ENCODE results near the gene SUDS3.
"Not testable (repeated sequence)": the region's sequence is repeated elsewhere in the genome, so short reads cannot be mapped to it uniquely, and the experiment has no call there.

Gene SUDS3

DNA sequence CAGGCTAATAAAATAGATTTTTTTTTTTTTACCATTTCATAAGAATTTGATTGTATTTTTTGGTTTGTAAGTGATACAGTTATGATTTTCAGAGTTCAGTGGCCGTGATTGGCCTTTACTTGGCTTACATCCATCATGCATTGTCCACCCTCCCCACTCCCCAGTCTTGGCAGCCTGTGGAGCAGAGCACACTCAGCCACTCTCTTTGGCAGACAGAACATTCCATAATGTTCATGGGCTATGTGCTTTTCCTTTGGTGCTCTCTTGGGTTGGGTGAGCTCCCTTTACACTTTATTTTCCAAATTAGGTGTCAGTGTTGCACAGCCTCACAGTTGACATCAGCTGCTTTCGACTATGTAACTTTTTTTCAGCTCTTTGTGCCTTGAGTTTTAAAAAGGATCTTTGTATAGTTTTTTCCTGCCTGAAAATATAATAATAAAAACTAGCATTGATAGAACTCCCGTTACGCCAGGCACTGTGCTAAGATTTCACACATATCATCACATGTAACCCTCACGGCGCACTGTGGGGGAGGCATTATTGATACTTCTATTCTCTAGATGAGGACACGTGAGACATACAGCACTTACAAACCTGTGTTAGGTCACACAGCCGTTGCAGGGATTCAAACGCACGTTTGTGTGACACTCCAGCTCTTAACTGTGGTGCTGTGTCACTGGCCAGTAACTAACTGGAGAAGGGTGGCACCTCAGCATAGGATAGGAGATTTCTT lies 21.5 kb downstream of the SUDS3 start:
- no peak for DNase-seq (ENCODE audit: low read depth, low spot score)

DNA sequence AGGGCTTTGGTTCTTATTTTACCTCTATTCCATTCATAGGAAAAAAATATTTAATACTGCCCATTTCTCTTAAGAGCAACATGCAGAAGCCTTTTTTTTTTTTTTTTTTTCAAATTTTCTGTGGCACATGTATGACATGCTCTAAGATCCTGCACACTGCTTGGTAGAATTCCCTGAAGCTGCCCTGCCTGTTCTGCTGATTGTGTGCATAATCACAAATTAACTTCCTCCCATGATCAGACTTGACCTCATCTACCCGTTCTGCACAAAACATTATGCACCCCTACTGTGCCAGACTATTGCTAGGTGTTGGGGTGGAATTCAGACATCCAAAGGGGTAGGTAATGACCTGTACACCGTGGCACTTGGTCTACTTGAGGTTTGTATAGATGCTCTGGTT lies 22.2 kb downstream of the SUDS3 start:
- DNase-seq (ENCODE audit: low read depth, low spot score), result no peak

GRCh38 chr12:118398940-118399339 lies 22.6 kb downstream of the SUDS3 start:
- DNase-seq (ENCODE audit: low read depth, low spot score), result no peak

- DNase-seq (ENCODE audit: low read depth, low spot score), result no peak
These were observed 25.9 kb downstream of the SUDS3 start for GRCh38 chr12:118402251-118402650.

DNA sequence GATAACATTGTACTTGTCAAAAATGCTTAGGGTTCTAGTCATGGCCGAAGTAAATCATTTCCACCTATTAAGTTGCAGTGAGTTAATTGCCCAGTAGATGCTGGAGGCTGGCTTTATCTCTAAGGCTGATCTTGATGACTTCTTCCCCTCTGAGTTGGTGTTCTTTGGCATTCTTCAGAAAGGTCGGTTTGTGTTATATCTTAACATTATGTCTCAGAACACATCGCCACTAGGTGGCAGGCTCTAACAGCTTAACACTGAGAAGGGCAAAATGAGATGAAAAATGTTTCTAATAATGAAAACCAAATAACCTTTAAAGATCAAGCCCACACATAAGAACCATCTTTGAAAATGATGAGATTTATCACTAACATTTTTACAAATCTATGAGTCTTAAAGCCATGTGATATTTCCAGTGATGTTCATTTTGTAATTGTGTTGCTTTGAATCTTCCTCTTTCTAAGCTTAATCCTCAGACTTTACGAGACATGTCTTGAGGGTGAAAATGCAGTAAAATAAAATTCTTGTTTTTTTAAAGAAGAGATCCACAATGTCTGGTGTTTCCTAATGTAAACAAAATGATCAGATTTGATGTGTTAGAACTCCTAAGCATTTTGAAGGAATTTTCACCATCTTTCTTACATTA lies 28.6 kb downstream of the SUDS3 start:
- DNase-seq (ENCODE audit: low read depth, low spot score), result peak; percentile 52

- not testable (repeated sequence) for DNase-seq (ENCODE audit: low read depth, low spot score)
These were observed 31.9 kb downstream of the SUDS3 start for GRCh38 chr12:118408241-118408640.

DNA sequence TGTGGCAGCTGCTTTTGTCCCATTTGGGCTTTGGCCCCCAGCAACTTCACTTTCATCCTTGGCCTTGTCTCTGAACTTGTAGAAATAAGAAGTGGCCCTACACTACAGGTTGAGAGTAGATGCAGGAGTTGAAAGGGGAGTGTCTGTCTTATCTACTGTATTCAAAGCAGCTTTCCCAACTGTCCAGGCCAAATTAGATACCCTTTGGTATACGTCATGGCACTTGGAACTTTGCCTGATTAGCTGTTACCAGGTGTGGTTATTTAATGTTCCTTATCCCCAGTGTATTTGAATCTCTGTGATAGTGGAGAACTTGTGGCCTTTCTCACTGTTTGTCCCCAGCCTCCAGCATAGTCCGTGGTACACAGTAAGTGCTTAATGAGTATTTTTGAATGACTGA lies 33.5 kb downstream of the SUDS3 start:
- no peak for DNase-seq (ENCODE audit: low read depth, low spot score)

GRCh38 chr12:118417942-118418341 lies 41.6 kb downstream of the SUDS3 start:
- no peak for DNase-seq (ENCODE audit: low read depth, low spot score)

DNA sequence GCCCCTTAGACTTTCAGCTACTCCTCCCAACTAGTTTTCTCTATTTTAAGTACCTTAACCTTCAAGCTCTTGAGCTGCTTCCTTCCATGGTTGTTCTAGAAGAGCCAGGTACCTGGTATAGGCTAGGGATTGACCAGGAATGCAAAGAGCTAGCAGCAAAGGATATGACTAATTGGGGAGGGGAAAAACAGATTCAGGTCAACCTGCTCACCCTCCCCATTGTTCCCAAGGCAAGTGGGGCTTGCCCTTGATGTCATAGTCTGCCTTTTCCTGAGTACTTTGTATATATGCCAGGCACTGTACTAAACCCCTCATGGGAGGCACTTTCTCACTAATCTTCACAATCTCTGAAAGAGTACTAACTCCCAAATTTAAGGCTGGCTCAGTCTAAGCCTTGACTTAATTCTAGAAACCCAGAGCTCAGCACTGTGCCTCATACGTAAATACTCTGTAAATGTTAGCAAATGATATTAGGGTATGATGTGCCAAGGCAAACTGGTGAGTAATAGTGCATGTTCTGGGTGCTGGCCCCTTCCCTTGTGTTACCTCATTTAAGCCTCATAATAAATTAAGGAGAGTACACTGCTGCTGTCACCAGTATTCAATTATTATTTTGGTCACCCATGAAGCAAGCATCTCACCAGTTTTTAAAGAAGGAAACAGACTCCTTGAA lies 42.2 kb downstream of the SUDS3 start:
- no peak for DNase-seq (ENCODE audit: low read depth, low spot score)

GRCh38 chr12:118420673-118421072 lies 44.3 kb downstream of the SUDS3 start:
- no peak for DNase-seq (ENCODE audit: low read depth, low spot score)

DNA sequence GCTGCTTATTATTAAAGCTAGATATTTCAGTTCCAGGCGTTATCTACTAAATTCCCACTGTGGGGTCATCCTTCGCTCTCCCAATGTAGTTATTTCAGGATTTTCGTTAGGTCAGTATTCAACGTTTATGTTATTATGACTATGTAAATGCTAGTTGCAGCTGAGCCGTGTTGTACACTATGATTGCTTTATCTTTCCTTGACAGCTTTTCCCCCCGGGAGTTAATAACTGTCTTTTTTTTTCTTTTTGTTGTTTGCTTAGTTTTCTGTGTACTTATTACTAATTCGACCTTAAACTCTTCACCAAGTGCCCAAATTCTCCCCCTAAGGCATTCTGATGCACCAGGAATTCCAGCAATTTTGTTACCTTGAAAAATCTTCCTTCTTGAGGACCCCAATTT lies 48.5 kb downstream of the SUDS3 start:
- DNase-seq (ENCODE audit: low read depth, low spot score), result no peak

GRCh38 chr12:118425364-118425763 lies 49.0 kb downstream of the SUDS3 start:
- no peak for DNase-seq (ENCODE audit: low read depth, low spot score)

- DNase-seq (ENCODE audit: low read depth, low spot score), result no peak
These were observed 51.5 kb downstream of the SUDS3 start for GRCh38 chr12:118427819-118428218.

DNA sequence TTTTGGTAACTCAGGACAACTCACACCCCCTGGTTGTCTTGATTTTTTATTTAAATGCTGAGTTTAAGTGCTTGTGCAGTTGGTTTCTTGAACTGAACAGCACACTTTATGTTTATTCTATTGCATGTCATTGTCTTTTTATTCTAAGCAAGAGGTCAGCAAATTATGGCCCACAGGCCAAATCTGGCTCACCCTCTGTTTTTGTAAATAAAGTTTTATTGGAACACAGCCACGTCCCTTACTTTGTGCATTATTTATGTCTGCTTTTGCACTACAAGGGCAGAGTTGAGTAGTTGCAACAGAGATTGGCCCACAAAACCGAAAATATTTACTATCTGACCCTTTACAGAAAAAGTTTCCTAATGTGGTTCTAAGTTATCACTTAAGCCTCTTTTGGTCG lies 52.3 kb downstream of the SUDS3 start:
- no peak for DNase-seq (ENCODE audit: low read depth, low spot score)

DNA sequence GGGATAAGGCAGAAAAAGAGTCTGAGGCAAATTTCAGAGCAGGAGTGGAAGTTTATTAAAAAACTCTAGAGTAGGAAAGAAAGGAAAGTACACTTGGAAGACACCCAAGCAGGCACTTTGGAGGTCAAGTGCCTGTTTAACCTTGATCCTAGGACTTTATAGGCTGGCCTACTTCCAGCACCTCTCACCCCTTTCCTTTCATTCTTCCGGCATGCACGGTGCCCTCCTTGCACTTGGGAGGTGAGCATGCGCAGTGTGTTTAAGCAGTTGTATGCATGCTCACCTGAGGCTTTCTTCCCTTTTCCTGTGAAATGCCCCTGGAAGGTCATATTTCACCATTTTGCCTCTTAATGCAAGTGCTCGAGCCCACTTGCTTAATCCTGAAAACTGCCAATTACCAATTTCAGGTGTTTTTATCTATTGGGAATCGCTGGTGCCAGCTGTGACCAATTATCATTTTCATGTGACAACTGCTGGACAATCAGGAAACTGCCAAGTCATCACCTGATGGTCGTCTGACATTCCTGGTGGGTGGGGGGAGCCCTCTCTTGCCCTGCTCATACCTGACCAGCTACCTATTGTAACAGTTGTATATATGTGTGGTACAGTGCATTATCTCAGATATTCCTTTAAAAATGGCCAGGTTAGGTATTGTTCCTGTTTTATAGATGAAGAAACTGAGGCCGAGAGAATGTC lies 53.5 kb downstream of the SUDS3 start:
- DNase-seq (ENCODE audit: low read depth, low spot score), result no peak

GRCh38 chr12:118430516-118430915 lies 54.2 kb downstream of the SUDS3 start:
- no peak for DNase-seq (ENCODE audit: low read depth, low spot score)

DNA sequence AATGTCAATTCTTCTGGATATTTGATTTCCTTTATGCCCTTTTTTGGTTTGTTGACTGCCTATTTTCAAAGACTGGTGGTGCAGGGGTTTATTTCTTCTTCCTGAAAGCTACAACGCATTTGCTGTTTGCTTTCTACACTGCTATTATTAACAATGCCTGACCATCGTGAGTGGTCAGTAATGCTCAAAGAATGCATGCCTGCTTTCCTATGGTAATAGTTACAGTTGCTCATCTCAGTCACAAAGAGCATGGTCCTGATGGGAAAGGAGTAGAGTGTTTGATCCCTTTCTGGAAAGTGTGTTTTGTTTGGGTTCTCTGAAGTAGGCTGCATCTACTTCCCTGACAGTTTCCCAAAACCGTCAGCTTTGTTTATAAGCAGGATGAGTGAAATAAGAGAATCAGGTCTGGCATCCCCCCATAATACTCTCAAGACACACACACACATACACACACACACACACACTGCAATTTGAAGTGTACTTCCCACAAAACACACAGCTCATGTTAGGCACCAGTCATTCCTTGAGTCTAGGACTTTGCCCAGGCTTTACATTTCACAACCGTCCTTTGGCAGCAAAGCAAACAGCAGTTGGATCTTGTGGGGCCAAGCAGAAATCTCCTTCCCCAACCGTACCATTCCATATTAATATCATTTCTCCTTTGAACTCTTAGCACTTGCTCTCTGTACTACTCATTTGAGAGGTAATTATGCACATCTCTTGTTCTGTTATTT lies 56.6 kb downstream of the SUDS3 start:
- DNase-seq (ENCODE audit: low read depth, low spot score), result no peak

GRCh38 chr12:118436002-118436730 lies 59.8 kb downstream of the SUDS3 start:
- no peak for DNase-seq (ENCODE audit: low read depth, low spot score)

GRCh38 chr12:118436986-118437385 lies 60.6 kb downstream of the SUDS3 start:
- no peak for DNase-seq (ENCODE audit: low read depth, low spot score)

GRCh38 chr12:118439068-118439467 lies 62.7 kb downstream of the SUDS3 start:
- no peak for DNase-seq (ENCODE audit: low read depth, low spot score)

DNA sequence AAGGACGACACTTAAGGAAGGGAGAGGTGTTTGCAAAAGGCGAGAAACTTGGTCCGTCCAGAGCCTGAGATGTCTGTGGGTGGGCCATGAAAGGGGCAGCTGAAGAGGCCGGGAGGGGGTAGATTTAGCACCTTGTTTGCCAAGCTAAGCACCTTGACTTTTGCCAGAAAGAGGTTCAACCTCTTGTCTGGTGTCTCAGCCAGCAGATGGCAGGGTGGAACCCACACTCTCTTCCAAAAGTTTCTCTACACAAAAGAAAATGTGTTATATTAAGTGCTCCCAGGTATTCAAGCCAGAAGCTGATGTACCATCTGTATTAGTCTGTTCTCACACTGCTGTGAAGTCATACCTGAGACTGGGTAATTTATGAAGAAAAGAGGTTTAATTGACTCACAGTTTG lies 69.9 kb downstream of the SUDS3 start:
- DNase-seq (ENCODE audit: low read depth, low spot score), result no peak

All from ELF-1 (cell line).